ENCODE data around the gene GGCX. TPM values are rescaled to one million over a fixed set of nuclear protein-coding genes. Genes with fewer than 3 reads are reported as not detected.
"Not testable (repeated sequence)": the region's sequence is repeated elsewhere in the genome, so short reads cannot be mapped to it uniquely, and the experiment has no call there.

GGCX gene
- polyA plus RNA-seq, 3 donors: 24.0 to 34.4 (median 32.0) TPM

DNA sequence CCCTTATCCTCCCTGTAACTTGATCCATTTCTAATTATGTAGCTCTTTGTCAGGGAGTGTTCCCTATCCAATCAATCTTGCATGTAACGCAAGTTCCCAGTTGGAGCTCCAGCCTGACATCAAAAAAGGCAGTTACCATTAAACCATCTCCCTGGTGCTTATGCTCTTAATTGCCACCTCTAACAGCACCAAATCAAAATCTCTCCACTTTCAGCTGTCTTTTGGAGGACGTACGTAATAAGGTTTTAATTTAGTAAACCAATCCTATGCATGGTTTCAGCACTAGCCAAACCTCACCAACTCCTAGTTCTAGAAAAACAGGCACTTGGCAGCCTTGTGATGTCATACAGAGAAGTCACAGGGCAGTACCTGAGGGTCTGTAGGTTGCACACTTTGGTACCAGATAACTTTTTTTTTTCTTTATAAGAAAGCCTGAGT, 17.0 kb downstream of the GGCX start:
- intact Hi-C loops (cut with micrococcal nuclease); H3K27ac Mint-ChIP-seq; H3K9ac ChIP-seq (ENCODE audit: insufficient read depth, low read length, poor library complexity, severe bottlenecking): not testable (repeated sequence)

DNA sequence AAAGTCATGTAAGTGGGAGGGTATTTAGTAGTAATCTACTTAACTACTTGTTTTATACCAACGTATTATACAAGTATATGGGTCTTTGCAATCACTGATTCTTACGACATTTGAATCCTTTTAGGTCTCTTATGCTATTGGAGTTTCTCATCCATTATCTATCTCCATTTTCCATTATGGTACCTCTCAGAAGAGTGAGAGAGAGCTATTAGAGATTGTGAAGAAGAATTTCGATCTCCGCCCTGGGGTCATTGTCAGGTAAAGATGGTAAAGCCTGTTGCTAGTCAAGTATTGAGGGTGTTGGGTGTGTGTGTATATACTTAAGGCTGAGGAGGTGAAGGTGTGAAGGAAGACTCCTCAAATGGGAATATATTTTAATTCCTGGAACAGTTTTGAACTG, 18.5 kb downstream of the GGCX start:
- Histone ChIP-seq H3K27ac (ENCODE audit: low read depth in 1 of 2, low read length in 2 of 2) (no peak overlapping the region), H2AFZ (ENCODE audit: insufficient read depth, low read depth, low read length, poor library complexity, severe bottlenecking) (no peak overlapping the region), H4K20me1 (ENCODE audit: insufficient read depth, low read length) (peaks cover 81% of the 10 kb centered on the region), H3K4me3 (replicated peaks in 1 of 3; ENCODE audit: low read depth in 2 of 3, low read length in 3 of 3) (no peak overlapping the region), H3K4me2 (replicated peaks; ENCODE audit: extremely low read depth, low read length, poor library complexity, severe bottlenecking) (no peak overlapping the region), H3K36me3 (replicated peaks in 1 of 2; ENCODE audit: control insufficient read depth in 1 of 2, insufficient read depth in 2 of 2, low read length in 2 of 2) (peaks cover 50 to 73% of the 10 kb centered on the region in 2 donors), H3K79me2 (ENCODE audit: insufficient read depth, low read length) (peaks cover 54% of the 10 kb centered on the region), H3K27me3 (ENCODE audit: control insufficient read depth in 2 of 2, insufficient read depth in 2 of 2, low read length in 2 of 2) (no peaks in the 10 kb centered on the region), H3K9ac (ENCODE audit: insufficient read depth, low read length, poor library complexity, severe bottlenecking) (no peak overlapping the region), H3K4me1 (ENCODE audit: control insufficient read depth in 1 of 2, insufficient read depth in 2 of 2, low read length in 2 of 2) (peaks cover 16 to 30% of the 10 kb centered on the region in 2 donors), H3K9me3 (replicated peaks in 1 of 2; ENCODE audit: control insufficient read depth in 1 of 2, insufficient read depth in 1 of 2, low read length in 2 of 2) (no peaks in the 10 kb centered on the region)
- peaks cover 49 to 62% of the 10 kb centered on the region in 2 donors for H3K36me3 Mint-ChIP-seq
- no peaks in the 10 kb centered on the region for H3K9me3 Mint-ChIP-seq
- peak overlapping the region in 3 of 7 donors; percentile 1 to 73 (median 64) for H3K27ac Mint-ChIP-seq
- intact Hi-C loops (cut with micrococcal nuclease): no loop called here
- no peaks in the 10 kb centered on the region for H3K27me3 Mint-ChIP-seq (ENCODE audit: low read depth in 3 of 3)
- H3K4me3 Mint-ChIP-seq: no peak overlapping the region
- WGBS (ENCODE audit: insufficient coverage): no CpG with 5 or more reads among the region's 4 CpGs
- H3K4me1 Mint-ChIP-seq: peaks cover 21% of the 10 kb centered on the region
- DNase-seq: no peak
- TF ChIP-seq, protein P1, sequence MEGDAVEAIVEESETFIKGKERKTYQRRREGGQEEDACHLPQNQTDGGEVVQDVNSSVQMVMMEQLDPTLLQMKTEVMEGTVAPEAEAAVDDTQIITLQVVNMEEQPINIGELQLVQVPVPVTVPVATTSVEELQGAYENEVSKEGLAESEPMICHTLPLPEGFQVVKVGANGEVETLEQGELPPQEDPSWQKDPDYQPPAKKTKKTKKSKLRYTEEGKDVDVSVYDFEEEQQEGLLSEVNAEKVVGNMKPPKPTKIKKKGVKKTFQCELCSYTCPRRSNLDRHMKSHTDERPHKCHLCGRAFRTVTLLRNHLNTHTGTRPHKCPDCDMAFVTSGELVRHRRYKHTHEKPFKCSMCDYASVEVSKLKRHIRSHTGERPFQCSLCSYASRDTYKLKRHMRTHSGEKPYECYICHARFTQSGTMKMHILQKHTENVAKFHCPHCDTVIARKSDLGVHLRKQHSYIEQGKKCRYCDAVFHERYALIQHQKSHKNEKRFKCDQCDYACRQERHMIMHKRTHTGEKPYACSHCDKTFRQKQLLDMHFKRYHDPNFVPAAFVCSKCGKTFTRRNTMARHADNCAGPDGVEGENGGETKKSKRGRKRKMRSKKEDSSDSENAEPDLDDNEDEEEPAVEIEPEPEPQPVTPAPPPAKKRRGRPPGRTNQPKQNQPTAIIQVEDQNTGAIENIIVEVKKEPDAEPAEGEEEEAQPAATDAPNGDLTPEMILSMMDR (IDR thresholded peaks at IDR 0.05): no peak

More for the DNA sequence above, 17.0 kb downstream of the GGCX start:
- not testable (repeated sequence) for H3K27me3 ChIP-seq (ENCODE audit: control insufficient read depth in 2 of 2, insufficient read depth in 2 of 2, low read length in 2 of 2); H3K4me3 ChIP-seq (replicated peaks in 1 of 3; ENCODE audit: low read depth in 2 of 3, low read length in 3 of 3); H3K27ac ChIP-seq (ENCODE audit: low read depth in 1 of 2, low read length in 2 of 2); H2AFZ ChIP-seq (ENCODE audit: insufficient read depth, low read depth, low read length, poor library complexity, severe bottlenecking); H3K27me3 Mint-ChIP-seq (ENCODE audit: low read depth in 3 of 3); H3K4me3 Mint-ChIP-seq; H3K4me2 ChIP-seq (replicated peaks; ENCODE audit: extremely low read depth, low read length, poor library complexity, severe bottlenecking); H3K9me3 ChIP-seq (replicated peaks in 1 of 2; ENCODE audit: control insufficient read depth in 1 of 2, insufficient read depth in 1 of 2, low read length in 2 of 2); DNase-seq; H3K9me3 Mint-ChIP-seq
- Histone ChIP-seq H3K79me2 (ENCODE audit: insufficient read depth, low read length) (peaks cover 43% of the 10 kb centered on the region), H4K20me1 (ENCODE audit: insufficient read depth, low read length) (peaks cover 78% of the 10 kb centered on the region), H3K4me1 (ENCODE audit: control insufficient read depth in 1 of 2, insufficient read depth in 2 of 2, low read length in 2 of 2) (peaks cover 16 to 27% of the 10 kb centered on the region in 2 donors), H3K36me3 (replicated peaks in 1 of 2; ENCODE audit: control insufficient read depth in 1 of 2, insufficient read depth in 2 of 2, low read length in 2 of 2) (peaks cover 51 to 88% of the 10 kb centered on the region in 2 donors)
- peaks cover 20% of the 10 kb centered on the region for H3K4me1 Mint-ChIP-seq
- H3K36me3 Mint-ChIP-seq: peaks cover 55 to 71% of the 10 kb centered on the region in 2 donors
- WGBS (ENCODE audit: insufficient coverage): 96% methylated on average over 3 of the region's 3 CpGs

Measured in CD14-positive monocyte (primary cell).